ENCODE measurements around the gene TMEM147.

TMEM147 gene

GRCh38 chr19:35571406-35571965 lies 26.1 kb downstream of the TMEM147 start:
- H3K4me3 ChIP-seq (ENCODE audit: low read depth, low read length): no peak overlapping the region
- peaks cover 10% of the 10 kb centered on the region for H3K9me3 ChIP-seq (ENCODE audit: control insufficient read depth, insufficient read depth, low read depth, low read length)
- H3K27ac ChIP-seq (ENCODE audit: extremely low read depth, low read depth, low read length): no peak overlapping the region
- TF ChIP-seq ATF2 (tag by site-specific recombination; IDR thresholded peaks at IDR 0.05; ENCODE audit: low read depth) (peak; percentile 94), ZNF302 (tag by site-specific recombination; IDR thresholded peaks at IDR 0.05; ENCODE audit: low read depth) (no peak), ZFP37 (tag by site-specific recombination; IDR thresholded peaks at IDR 0.05) (0 out of 2 replicates have a peak, but pooled peaks have one; percentile 41), ZBTB21 (tag by site-specific recombination; IDR thresholded peaks at IDR 0.05) (peak; percentile 68), ZNF629 (tag by site-specific recombination; IDR thresholded peaks at IDR 0.05) (peak; percentile 44; the same call in 1 of the 2 replicates)
- POLR2A ChIA-PET: no interaction called here
- no peaks in the 10 kb centered on the region for H3K4me1 ChIP-seq (ENCODE audit: control insufficient read depth, insufficient read depth, low read length)
- CTCF ChIA-PET: interaction anchor here (0.5 to 0.8 kb wide), 4 partner anchors 15 to 248 kb away, joined by 3 to 6 read pairs (median 4); no protein-coding TSS in a partner anchor
- no peaks in the 10 kb centered on the region for H3K36me3 ChIP-seq (ENCODE audit: control insufficient read depth in 2 of 2, insufficient read depth in 1 of 2, low read length in 2 of 2)

- H3K36me3 ChIP-seq (ENCODE audit: control insufficient read depth in 2 of 2, insufficient read depth in 1 of 2, low read length in 2 of 2): no peaks in the 10 kb centered on the region; a peak in 1 of 3 replicates
- no peak for TF ChIP-seq ZNF843 (tag by site-specific recombination; IDR thresholded peaks at IDR 0.05)
- TF ChIP-seq ZNF394 (tag by site-specific recombination; IDR thresholded peaks at IDR 0.05; ENCODE audit: borderline replicate concordance): no peak
- peak; percentile 45; the same call in 1 of the 2 replicates for TF ChIP-seq ZNF580 (tag by site-specific recombination; IDR thresholded peaks at IDR 0.05)
- no peak for TF ChIP-seq ZBTB8A (tag by site-specific recombination; IDR thresholded peaks at IDR 0.05)
- peak; percentile 95 for TF ChIP-seq ZNF146 (tag by site-specific recombination; IDR thresholded peaks at IDR 0.05)
- TF ChIP-seq ZNF596 (tag by site-specific recombination; IDR thresholded peaks at IDR 0.05): no peak
- TF ChIP-seq SALL2 (tag by site-specific recombination; IDR thresholded peaks at IDR 0.05; ENCODE audit: borderline replicate concordance): no peak
- no peak for TF ChIP-seq ZNF473 (tag by site-specific recombination; IDR thresholded peaks at IDR 0.05)
- TF ChIP-seq GLIS1 (tag by site-specific recombination; IDR thresholded peaks at IDR 0.05): no peak
- no peak for TF ChIP-seq GFI1B (tag by site-specific recombination; IDR thresholded peaks at IDR 0.05)
- H3K4me3 ChIP-seq (ENCODE audit: low read depth, low read length): no peak overlapping the region
- H3K9me3 ChIP-seq (ENCODE audit: control insufficient read depth, insufficient read depth, low read depth, low read length): peaks cover 17% of the 10 kb centered on the region
- POLR2A ChIA-PET: no interaction called here
- H3K4me1 ChIP-seq (ENCODE audit: control insufficient read depth, insufficient read depth, low read length): no peaks in the 10 kb centered on the region
- H3K27ac ChIP-seq (ENCODE audit: extremely low read depth, low read depth, low read length): no peak overlapping the region
- CTCF ChIA-PET: interaction anchor here (0.7 to 2.8 kb wide), 3 partner anchors 14 to 30 kb away, joined by 3 to 14 read pairs (median 4); no protein-coding TSS in a partner anchor
Observed at GRCh38 chr19:35577918-35578317, 32.5 kb downstream of the TMEM147 start.

- Histone ChIP-seq H3K4me1 (ENCODE audit: control insufficient read depth, insufficient read depth, low read length) (no peaks in the 10 kb centered on the region), H3K4me3 (ENCODE audit: low read depth, low read length) (no peak overlapping the region), H3K9me3 (ENCODE audit: control insufficient read depth, insufficient read depth, low read depth, low read length) (peaks cover 17% of the 10 kb centered on the region), H3K27ac (ENCODE audit: extremely low read depth, low read depth, low read length) (no peak overlapping the region), H3K36me3 (ENCODE audit: control insufficient read depth in 2 of 2, insufficient read depth in 1 of 2, low read length in 2 of 2) (no peaks in the 10 kb centered on the region; a peak in 1 of 3 replicates)
- ChIA-PET POLR2A (no interaction called here), CTCF (interaction anchor here (0.7 to 2.8 kb wide), 5 partner anchors 13 to 68 kb away, joined by 3 to 14 read pairs (median 4); no protein-coding TSS in a partner anchor)
- TF ChIP-seq ZNF324 (tag by site-specific recombination; IDR thresholded peaks at IDR 0.05) (no peak), ZNF202 (tag by site-specific recombination; IDR thresholded peaks at IDR 0.05; ENCODE audit: borderline replicate concordance) (no peak), ZBTB17 (tag by site-specific recombination; IDR thresholded peaks at IDR 0.05) (no peak), ZNF555 (tag by site-specific recombination; conservative IDR thresholded peaks at IDR 0.05) (no peak), ZNF639 (tag by site-specific recombination; IDR thresholded peaks at IDR 0.05) (no peak), MEIS1 (CRISPR knock-in tag; IDR thresholded peaks at IDR 0.05; ENCODE audit: borderline replicate concordance) (no peak), ZNF157 (tag by site-specific recombination; IDR thresholded peaks at IDR 0.05) (no peak), CTCF (tag by site-specific recombination; IDR thresholded peaks at IDR 0.05) (no peak), ZNF211 (tag by site-specific recombination; IDR thresholded peaks at IDR 0.05; ENCODE audit: low read depth) (no peak), ZNF341 (tag by site-specific recombination; IDR thresholded peaks at IDR 0.05; ENCODE audit: low read depth) (no peak), ZNF426 (tag by site-specific recombination; IDR thresholded peaks at IDR 0.05) (no peak)
Observed at GRCh38 chr19:35578707-35579106, 33.3 kb downstream of the TMEM147 start.

Data from HEK293 (cell line).